GM18499 (cell line): ENCODE measurements around the gene SRSF8.

Experiments
- ATAC-seq: cut with Tn5 transposase; IDR thresholded peaks from one replicate; pipeline ENCODE4 v1.9.1; 2021; ENCODE audit warnings: moderate number of reproducible peaks; ENCODE audit not compliant: insufficient read depth, unreplicated experiment

Gene SRSF8

DNA sequence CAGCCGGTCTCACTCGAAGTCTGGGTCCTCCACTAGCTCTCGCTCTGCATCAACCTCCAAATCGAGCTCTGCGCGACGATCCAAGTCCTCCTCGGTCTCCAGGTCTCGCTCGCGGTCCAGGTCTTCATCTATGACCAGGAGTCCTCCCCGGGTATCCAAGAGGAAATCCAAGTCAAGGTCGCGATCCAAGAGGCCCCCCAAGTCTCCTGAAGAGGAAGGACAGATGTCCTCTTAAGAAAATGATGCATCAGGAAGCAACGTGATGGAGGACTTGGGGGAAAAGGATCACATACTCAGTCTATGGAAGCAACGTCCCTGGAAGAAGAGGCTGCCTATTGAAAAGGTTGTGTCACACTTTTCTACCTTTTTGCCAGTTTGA lies 1.1 kb downstream of the SRSF8 start:
- no peak for ATAC-seq

DNA sequence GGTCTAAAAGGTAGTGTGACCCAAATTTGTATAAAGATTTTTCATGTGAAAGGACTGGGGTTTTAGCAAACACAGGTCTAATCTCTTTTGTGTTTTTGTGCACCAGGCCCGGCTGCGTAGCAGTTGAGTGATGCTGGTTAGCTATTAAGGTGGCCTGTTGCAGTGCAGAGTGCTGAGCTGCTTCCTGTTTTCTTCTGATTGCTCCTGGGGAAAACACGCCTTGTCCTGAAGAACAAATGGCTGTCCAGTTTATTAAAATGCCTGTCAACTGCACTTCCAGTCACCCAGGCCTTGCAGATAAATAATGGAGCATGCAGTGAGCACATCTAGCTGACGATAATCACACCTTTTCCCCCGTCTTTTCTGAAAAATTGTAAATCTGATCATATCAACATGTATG lies 1.8 kb downstream of the SRSF8 start:
- peak; percentile 66 for ATAC-seq

DNA sequence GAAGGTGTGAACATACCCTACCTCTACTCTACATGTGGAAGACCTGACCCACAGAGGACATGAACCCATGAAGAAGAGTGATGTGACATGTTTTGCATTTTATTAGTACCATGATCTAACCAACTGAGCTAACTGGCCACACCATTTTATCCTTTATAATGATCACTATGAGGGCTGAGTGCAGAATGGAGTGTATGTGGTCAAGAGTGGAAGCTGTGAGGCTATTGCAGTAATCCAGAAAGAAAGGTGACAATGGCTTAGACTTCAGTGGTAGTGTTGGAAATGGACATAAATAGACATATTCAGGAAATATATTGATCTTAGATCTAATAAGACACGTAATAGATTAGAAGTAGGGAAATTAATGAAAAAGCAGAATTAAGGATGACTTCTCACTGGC lies 3.8 kb downstream of the SRSF8 start:
- ATAC-seq = no peak

DNA sequence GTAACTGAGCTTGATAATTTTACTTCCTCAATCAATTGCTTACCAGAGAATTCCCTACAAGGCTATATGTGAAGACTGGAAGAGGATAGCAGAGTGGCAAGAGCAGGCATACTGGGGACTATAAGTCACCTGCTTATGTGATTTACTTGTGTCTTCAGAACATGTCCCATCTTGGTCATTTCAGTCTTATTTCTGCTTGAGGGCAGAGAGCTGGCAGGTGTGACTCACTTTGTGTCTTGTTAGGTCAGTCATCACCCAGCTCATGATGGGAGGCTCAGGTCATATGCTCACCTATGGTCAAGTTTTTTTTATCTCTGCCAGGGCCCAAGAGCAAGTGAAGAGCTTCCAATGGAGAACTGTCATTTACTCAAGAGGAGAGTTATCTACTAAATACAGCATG lies 6.2 kb downstream of the SRSF8 start:
- no peak for ATAC-seq

DNA sequence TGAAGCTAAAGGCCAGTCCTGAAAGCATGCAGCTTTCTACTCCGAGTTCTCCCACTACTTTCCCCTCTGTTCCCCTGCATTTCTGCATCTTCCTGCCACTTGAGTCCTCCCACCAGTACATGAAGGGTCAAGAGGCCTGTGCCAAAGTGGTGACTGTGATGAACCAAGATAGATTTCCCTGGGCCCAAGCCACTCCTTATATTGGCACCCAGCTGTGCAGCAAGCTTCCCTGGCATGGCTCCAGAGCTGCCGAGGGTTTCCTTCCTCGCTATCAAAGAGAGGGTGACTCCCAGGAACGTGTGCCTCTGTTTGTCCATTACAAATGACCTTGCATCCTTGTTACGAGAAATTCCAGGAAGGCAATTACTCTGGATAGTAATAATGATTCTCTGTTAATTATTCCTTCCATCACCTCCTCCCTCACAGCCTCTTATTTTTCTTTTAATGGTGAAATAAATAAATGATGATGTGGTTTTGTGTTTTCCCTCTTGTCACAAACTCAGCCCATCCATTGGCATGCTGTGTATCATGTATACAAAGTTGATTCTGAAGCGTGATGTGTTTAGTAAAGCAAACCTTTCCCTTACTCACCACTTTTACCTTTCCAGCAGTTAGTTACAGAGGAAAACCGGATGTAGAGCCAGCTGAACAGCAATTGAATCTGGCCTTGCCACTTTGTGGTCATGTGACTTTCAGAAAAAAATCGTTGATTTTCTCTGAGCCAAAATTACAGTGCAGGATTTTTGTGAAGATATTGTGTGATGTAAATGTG lies 8.3 kb downstream of the SRSF8 start:
- ATAC-seq = no peak

DNA sequence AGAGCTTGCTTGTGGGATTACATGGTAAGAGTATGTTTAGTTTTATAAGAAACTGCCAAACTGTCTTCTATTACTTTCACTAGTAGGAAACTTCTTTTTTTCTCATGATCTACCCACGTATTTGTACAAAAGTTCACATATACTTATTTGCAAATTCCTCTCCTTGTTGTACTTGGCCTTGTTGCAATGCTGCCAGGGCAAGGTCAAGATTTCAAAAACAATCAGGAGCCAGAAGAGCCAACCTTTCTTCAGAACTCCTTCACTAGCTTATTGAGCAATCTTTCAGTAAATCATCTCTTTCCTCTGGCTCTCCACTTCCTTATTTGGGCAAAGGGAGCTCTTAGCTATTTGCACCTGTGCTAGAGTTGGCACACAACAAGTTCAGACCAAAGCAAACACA lies 9.7 kb downstream of the SRSF8 start:
- ATAC-seq = peak; percentile 58

DNA sequence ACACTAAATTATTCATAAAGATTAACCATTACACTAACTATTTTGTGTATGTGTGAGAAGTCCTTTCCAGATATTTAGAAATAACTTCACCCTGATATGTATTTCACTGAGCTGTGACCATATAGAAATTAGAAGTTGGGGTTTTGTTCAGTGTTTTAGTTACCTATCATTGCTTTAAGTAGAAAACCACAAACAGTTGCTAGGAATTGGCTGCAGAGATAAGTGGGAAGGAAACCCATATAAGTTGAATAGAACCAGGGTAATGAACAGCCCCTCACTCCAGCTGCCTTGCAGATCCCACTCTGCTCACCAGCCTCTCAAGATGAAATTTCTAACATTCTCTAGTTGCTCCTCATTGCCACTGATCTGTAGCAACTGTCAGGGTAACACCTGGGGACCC lies 10.3 kb downstream of the SRSF8 start:
- no peak for ATAC-seq

DNA sequence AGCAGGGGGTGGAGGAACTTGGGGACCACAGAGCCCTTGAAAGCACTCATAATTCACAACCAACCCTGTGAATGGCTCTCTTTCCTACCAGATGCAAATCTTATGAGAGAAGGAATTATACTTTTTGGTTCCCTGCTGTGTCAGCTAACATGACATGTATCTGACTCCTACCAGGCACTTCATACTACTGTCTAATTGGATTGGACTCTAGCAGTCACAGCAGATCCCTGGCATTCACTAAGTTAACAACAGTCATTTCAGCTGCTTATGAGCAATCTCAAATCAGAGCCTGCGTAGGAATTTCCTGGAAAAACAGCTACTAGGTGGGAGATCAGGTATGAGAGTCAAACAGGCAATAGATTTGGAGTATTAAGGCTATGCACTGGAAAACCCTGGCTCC lies 11.8 kb downstream of the SRSF8 start:
- no peak for ATAC-seq

DNA sequence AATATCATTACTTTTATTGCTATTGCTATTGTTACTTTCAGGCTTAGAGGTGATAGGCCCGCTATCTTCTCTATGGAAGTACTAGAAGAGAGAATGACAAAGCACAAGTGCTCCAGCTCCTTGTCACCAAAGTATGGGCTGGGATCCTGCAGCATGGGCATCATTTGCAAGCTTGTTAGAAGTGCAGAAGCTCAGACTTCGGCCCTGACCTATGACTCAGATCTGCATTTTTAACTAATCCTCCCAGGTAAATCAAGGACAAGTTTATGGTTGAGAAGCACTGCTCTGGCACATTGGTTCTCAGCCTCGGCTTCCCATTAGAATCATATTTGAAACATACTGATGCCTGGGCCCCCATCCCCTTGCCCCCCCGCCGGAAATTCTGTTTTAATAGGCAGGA lies 14.3 kb downstream of the SRSF8 start:
- ATAC-seq = no peak

DNA sequence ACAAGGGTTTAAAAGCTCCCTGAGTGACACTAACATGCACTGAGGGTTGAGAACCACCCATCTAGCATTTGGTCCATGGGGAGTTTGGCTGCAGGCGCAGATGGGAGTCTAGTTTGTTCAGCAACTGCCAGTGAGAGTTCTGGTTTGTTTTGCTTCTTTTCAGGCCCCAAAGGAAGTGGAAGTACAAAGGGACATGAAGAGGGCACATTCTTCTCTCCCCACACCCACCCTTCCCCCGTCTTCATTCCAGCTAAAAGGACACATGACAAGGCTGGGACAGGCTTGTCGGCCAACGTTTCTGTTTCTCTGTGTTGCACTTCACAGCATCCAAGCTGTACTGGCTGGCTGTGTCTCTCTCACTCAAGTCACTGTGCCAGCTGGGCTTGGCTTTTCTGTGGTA lies 14.7 kb downstream of the SRSF8 start:
- no peak for ATAC-seq

DNA sequence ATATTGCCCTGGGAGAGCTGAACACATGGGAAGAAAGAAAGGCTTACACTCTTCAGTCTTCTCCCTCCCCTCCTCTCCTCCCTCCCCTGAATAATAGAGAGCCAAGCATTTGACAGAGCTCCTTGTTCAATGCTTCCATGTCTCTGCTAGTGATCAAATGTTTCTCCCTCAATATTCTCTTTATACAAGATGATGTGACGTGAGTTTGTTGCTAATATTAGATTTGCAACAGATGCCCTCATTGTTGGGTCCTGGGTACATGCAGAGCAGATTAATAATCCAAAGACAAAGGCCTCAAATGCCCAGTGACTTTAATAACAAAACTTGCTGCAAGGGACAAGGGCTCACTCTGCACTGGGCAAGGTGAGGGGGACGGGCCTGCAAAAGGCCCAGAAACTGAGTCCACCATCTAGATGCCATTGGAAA lies 15.9 kb downstream of the SRSF8 start:
- no peak for ATAC-seq

DNA sequence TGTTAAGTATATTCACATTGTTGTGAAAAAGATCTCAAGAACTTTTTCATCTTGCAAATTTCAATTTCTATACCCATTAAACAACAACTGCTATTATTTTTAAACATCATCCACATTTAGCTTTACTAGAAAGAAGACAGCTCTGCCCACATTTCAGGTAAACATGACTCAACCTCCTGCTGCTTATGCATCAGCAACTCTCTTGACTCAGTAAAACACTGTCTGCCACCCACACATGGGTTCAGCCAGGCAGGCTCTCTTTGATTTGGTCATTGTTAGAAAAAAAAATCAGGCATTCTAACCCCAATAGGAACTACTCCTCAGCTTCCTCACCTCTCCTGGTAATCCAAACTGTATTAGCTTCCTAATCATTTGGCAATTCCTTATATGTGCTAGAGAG lies 17.8 kb downstream of the SRSF8 start:
- ATAC-seq = no peak

DNA sequence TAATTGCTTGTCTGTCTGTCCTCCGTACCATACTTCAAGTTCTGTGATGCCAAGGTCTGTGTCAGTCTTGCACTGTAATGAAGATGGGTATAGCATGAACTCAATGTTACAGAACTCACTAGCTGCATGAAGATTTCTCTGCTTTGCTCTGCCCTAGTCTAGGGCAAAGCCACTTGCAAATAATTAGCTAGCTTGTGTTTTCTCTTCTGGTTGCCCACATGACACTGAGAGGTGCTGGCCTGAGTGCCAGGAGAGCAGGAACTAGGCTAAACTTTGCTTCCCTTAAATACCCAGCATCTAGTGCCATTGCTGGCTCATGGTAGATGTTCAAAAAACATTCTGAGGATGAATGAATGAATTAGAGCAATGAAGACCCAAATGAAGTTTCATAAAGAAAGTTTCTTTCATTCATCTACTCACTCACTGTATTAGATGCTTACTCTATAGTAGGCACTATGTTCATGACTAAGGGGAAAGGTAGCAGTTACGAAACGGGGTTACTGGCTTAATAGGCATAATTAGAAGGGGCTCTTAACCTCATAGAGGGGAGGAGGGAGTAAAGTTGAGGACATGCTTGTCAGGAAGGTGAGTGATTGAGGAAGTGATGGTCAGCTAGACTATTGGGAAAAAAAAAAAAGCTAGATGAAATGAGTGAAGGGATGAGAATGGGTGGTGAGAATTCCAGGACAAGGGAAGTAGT lies 18.5 kb downstream of the SRSF8 start:
- ATAC-seq = no peak

DNA sequence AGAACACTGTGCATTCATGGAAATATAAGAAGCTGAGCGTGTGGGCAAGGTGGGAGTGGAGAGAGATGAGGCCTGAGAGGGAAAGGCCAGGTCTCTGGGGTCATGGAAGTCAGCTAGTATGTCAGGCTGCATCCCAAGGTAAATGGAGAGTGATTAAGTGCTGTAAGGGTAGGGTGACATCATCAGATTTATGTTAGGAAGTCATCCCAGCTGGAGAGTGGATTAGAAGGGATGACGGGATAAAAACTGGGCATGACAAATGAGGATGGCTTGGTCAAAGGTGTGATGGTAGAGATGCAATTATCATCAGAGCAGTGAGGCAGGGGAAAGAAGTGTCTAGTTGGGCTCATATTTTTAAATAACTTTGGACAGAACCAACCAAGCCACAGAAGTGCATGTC lies 19.4 kb downstream of the SRSF8 start:
- ATAC-seq = no peak

DNA sequence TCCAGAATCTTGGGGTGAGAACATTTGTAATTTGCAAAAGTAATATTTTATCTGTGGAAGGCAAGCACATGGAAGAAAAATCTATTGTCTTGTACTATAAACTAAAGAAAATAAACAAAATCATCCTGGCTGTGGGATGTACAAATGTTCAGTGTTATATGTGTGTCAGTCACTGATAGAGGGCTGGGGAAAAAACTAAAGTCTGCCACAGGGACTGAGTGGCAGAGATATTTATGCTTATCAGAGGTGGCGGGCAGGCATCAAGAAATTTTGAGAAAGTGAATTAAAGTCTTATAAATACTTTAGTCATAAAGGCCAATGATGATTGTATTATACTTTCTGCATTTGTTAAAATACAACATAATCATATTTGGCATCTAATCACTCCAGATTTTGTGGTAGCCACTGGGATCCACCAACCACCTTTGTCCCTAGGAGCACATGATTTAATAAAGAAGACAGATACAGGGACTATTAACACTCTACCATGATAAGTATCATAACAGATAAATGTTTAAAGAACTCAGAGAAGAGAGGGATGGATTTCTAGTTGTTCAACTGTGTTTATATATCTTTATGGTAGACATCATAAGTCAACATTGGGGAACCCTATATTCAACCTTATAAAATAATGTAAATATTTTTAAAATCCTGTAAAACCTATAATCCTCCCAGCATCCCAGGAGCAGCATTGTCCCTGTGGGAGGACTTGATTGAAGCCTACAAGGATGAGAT lies 20.3 kb downstream of the SRSF8 start:
- no peak for ATAC-seq

DNA sequence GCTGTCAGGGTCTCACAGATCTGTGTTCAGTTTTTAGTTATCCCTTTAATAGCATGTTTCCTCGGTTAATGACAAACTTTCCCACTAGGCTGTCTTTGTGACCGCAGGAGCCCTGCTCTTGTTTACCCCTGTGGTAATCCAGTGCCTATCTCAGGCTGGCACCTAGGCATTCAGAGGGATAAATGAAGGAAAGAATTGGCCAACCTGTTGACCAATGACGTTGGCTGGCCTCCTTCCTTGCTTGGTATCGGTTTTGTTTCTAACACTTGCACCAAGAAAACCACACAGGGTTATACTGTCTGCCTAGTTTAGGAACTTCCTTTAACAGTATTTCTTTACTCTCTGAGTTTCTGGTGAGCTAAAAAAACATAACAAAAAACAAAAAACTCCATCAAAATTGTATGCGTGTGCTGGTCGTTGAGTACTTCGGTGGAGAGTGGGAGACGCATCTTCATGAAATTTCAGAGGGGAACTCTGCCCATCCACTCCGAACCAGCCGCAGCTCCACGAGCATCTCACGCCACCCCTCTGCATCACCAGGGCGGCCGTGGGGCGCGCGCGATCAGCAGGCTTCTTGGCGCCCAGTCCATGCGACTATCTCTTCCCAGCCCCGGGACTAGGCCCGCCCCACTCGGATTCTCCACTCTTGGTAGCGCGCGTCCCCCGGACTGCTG lies 22.4 kb downstream of the SRSF8 start:
- peak; percentile 29 for ATAC-seq

DNA sequence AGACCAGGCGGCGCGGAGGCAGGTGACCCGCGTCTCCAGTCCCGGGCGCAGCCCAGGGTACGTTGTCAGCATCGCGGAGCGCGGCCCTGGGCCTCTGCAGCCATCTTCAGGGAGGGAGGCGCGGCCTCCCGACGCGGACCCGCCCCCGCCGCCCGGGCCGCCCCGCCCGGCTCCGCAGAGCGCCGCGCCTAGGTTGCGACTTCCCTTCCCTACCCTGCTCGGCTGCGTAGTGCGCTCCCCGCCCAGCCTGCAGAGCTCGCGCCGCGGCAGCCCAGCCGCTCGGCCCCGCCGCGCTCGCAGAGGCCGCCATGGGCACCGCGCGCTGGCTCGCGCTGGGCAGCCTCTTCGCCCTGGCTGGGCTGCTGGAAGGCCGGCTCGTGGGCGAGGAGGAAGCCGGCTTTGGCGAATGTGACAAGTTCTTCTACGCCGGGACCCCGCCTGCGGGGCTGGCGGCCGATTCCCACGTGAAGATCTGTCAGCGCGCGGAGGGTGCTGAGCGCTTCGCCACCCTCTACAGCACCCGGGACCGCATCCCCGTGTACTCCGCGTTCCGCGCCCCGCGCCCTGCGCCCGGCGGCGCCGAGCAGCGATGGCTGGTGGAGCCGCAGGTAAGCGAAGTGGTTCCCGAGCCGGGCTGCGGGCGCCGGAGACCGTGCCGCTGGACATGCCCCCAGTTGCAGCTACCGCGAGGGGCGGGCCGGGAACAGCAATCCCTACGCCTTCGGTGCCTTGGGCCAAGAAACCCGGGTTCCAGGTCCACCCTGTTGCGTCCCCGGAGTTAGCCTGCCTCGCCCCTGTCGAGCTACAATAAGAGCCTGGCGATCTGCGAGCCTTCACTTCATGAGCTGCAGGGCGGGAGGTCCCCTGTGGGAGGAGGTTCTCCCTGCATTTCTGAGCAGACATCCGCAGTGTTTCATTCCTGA lies 23.2 kb downstream of the SRSF8 start, which contains the start of gene ENDOD1:
ENDOD1 (plus strand) TSS at position 227 of the 923 bp plus-strand sequence; CDS start at position 309, 82 bp downstream.
- peak; percentile 57 for ATAC-seq

DNA sequence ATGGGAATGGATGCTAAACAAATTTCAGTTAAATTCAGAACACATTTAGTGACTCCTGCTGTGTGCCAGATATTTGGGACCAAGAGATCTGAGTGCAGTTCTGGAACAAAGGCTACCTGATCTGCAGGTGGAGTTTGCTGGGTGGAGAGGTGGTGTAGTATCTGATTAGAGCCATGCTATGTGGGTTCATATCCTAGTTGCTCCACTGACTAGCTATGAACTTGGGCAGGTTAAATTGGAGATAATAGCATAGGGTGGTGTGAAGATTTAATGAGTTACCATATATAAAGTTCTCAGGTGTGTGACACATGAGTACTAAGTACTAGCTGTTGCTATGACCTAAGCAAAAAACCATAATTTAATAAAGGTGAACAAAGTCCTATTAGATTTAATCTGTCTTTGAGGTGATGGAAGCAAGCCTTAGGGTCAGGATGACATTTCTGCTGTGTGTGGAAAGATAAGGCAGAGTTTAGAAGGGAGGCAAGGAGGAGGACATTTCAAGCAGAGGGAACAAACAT lies 25.0 kb downstream of the SRSF8 start:
- no peak for ATAC-seq

DNA sequence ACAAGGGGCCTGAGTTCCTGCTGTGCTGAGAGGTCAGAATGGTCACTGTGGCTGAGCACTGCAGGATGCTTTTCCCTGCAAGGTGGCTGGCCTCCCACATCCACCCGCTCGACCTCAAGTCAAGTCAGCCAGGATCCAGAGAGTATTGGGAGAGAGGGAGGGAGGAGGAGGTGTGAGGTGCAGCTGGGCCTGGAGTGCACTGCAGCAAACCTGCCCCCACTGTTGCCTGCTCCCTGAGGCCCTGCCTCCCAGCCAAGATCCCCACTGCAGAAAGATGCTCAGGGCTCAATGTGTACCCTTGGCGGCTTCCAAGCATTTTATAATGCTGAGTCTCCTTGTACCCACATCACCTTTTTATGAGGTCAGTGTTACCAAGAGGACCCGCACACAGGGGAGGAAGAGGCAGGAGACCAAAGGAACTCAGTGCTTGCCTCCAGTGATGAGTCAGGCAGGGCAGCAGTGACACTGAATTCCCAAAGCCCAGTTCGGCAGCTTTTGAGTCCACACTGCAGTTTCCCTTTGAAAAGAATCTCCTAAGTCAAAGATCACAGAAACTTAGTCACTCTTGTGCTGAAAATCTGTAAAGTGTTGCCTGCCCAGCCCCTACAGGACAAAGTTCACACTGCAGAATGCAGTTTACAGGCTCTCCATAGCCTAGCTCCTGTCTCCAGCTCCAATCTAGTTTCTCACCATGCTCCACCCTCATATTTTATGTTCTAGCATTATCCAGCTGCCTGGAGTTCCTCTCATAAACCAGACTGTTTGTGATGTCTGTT lies 26.0 kb downstream of the SRSF8 start:
- no peak for ATAC-seq
